GM23248 (cell line): ENCODE results near the gene SDHAF1.

Source experiments
- EZH2 ChIP-seq: fragments of 200-600 bp; sonication (generic); IDR thresholded peaks from 2 replicates; pipeline ENCODE4 v1.6.1; 2018; ENCODE audit warnings: antibody characterized with exemption, mild to moderate bottlenecking; ENCODE audit not compliant: insufficient read depth, poor library complexity, severe bottlenecking
- EZH2phosphoT487 ChIP-seq: fragments of 200-600 bp; sonication (generic); IDR thresholded peaks from 2 replicates; pipeline ENCODE4 v1.6.1; 2018; ENCODE audit warnings: antibody characterized with exemption, moderate library complexity, mild to moderate bottlenecking, low read depth; ENCODE audit not compliant: insufficient read depth

DNA sequence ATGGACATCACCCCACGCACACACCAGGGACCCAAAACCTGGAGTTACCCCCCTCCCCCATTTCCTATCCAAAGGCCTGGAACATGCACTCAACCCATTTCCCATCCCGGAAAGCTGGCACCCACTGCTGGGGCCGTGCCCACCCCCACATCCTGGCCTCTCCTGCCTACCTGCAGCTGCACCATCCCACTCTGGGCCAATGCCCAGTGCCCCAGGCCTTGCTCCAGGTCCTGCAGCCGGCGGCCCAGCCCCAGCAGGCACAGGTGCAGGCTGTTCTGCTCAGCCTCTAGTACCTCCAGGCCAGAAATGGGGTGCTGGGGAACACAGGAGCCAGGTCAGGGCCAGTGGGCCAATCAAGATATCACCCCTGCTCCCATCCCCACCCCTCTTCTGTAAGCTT, 12.0 kb downstream of the SDHAF1 start:
- TF ChIP-seq EZH2phosphoT487, result no peak
- no peak for TF ChIP-seq EZH2
